B cell (primary cell): ENCODE results near the gene TLR3. TPM values are rescaled to one million over a fixed set of nuclear protein-coding genes. Genes with fewer than 3 reads are reported as not detected.

Experiments
- ATAC-seq: fragments of 200-7000 bp; cut with Tn5 transposase; one replicate; pipeline ENCODE4 v1.10.0; 2021; ENCODE audit warnings: low read depth, mild to moderate bottlenecking, moderate number of reproducible peaks, moderate library complexity
- CTCF ChIA-PET: fragments of 350-600 bp; sonication (Branson Sonifier 250); formaldehyde crosslinking; loops from one replicate; lab custom pipeline; 2021; ENCODE audit warnings: antibody characterized with exemption, inconsistent platforms; lab: Charles Lee
- POLR2A ChIA-PET: fragments of 350-600 bp; sonication (Branson Sonifier 250); formaldehyde crosslinking; loops from one replicate; lab custom pipeline; 2021; ENCODE audit warnings: antibody characterized with exemption; lab: Charles Lee
- DNase-seq: peaks from one replicate; pipeline ENCODE4 v3.0.0; 2013
- H2AFZ ChIP-seq: 2 replicates; pipeline ENCODE4 v1.6.1; 2012; ENCODE audit warnings: mild to moderate bottlenecking, low read depth, low read length; ENCODE audit not compliant: insufficient read depth, poor library complexity, severe bottlenecking
- H3K27ac ChIP-seq, 2 donors: 1 replicate in 1 of 2; 2 replicates in 1 of 2; pipeline ENCODE4 v1.5.1; 2012 to 2013; ENCODE audit warnings: low read length in 2 of 2, mild to moderate bottlenecking in 2 of 2, moderate library complexity in 1 of 2
- H3K27me3 ChIP-seq, 4 experiments: fragments of 200-600 bp in 1 of 4; sonication (generic) in 1 of 4; replicated peaks in 1 of 4; 1 replicate in 2 of 4; 2 replicates in 2 of 4; pipeline versions ENCODE4 v1.6.1 to v1.7.0; 2013 to 2016; ENCODE audit warnings: low read length in 3 of 4, mild to moderate bottlenecking in 2 of 4, mixed read lengths in 1 of 4, moderate library complexity in 1 of 4; ENCODE audit not compliant: insufficient read depth in 4 of 4, control insufficient read depth in 3 of 4; ENCODE audit errors: control extremely low read depth in 1 of 4
- H3K36me3 ChIP-seq, 2 experiments: replicated peaks in 1 of 2; 1 replicate in 1 of 2; 2 replicates in 1 of 2; pipeline versions ENCODE4 v1.6.1 to v1.7.1; 2013; ENCODE audit warnings: low read length in 1 of 2; ENCODE audit not compliant: insufficient read depth in 2 of 2, control insufficient read depth in 1 of 2; ENCODE audit errors: control extremely low read depth in 1 of 2, extremely low read depth in 1 of 2
- H3K4me1 ChIP-seq, 2 donors: fragments of 200-600 bp in 1 of 2; sonication (generic) in 1 of 2; 1 replicate in 1 of 2; 2 replicates in 1 of 2; pipeline versions ENCODE4 v1.5.1 to v1.6.1; 2013 to 2017; ENCODE audit warnings: low read length in 2 of 2; ENCODE audit not compliant: control insufficient read depth in 2 of 2, insufficient read depth in 2 of 2
- H3K4me2 ChIP-seq: replicated peaks from 2 replicates; pipeline ENCODE3; 2012; ENCODE audit warnings: mild to moderate bottlenecking, low read depth, low read length; ENCODE audit not compliant: poor library complexity, severe bottlenecking
- H3K4me3 ChIP-seq, 5 experiments: fragments of 200-600 bp in 1 of 5; sonication (generic) in 1 of 5; 1 replicate in 3 of 5; 2 replicates in 2 of 5; pipeline versions ENCODE4 v1.5.1 to v1.7.0; 2011 to 2016; ENCODE audit warnings: low read length in 4 of 5, mild to moderate bottlenecking in 4 of 5, low read depth in 2 of 5, control low read depth in 1 of 5, moderate library complexity in 1 of 5; ENCODE audit not compliant: insufficient read depth in 1 of 5; ENCODE audit errors: control extremely low read depth in 1 of 5, extremely low read depth in 1 of 5
- H3K79me2 ChIP-seq: fragments of 200-600 bp; sonication (generic); one replicate; pipeline ENCODE4 v1.6.0; 2016; ENCODE audit warnings: low read length; ENCODE audit not compliant: control insufficient read depth, insufficient read depth
- H3K9ac ChIP-seq: fragments of 200-600 bp; sonication (generic); 2 replicates; pipeline ENCODE4 v1.6.1; 2017; ENCODE audit warnings: mild to moderate bottlenecking, low read length, moderate library complexity
- H3K9me3 ChIP-seq, 3 donors: one replicate each; pipeline versions ENCODE4 v1.6.1 to v1.7.1; 2013; ENCODE audit warnings: low read length in 2 of 3; ENCODE audit not compliant: control insufficient read depth in 2 of 3, insufficient read depth in 1 of 3; ENCODE audit errors: control extremely low read depth in 1 of 3
- H4K20me1 ChIP-seq: 2 replicates; pipeline ENCODE4 v1.6.0; 2012; ENCODE audit warnings: mild to moderate bottlenecking, low read length; ENCODE audit not compliant: insufficient read depth, control insufficient read depth, poor library complexity, severe bottlenecking
- H3K27ac Mint-ChIP-seq: one replicate; pipeline ENCODE4 v1.8.0; 2021; ENCODE audit warnings: mixed read lengths
- H3K27me3 Mint-ChIP-seq: one replicate; pipeline ENCODE4 v1.8.0; 2021; ENCODE audit warnings: mixed read lengths
- H3K4me1 Mint-ChIP-seq: one replicate; pipeline ENCODE4 v1.8.0; 2021; ENCODE audit warnings: mixed read lengths
- H3K4me3 Mint-ChIP-seq: one replicate; pipeline ENCODE4 v1.8.0; 2021; ENCODE audit warnings: mixed read lengths
- H3K9me3 Mint-ChIP-seq: one replicate; pipeline ENCODE4 v1.8.0; 2022; ENCODE audit warnings: mixed read lengths; ENCODE audit not compliant: insufficient read depth
- CTCF ChIP-seq: fragments of 200-600 bp; IDR thresholded peaks from one replicate; pipeline ENCODE4 v1.8.0; 2022; ENCODE audit warnings: antibody characterized with exemption, mild to moderate bottlenecking
- EZH2 ChIP-seq: IDR thresholded peaks from 2 replicates; pipeline ENCODE4 v1.6.1; 2012; ENCODE audit warnings: borderline replicate concordance, low read depth, mild to moderate bottlenecking, moderate library complexity, low read length; ENCODE audit not compliant: insufficient read depth, poor library complexity, severe bottlenecking
- WGBS: methylation state at CpG from one replicate; pipeline ENCODE4 v1.1.5; 2013; ENCODE audit warnings: missing lambda C conversion rate; ENCODE audit not compliant: insufficient coverage; 5-methylcytosine and 5-hydroxymethylcytosine counted together
- intact Hi-C: fragments of 100-400 bp; cut with micrococcal nuclease; formaldehyde crosslinking; loops from one replicate; pipeline ENCODE4 v1.10.0; 2022
- polyA plus RNA-seq: library from polyadenylated mRNA; depleted of rRNA; stranded (reverse); fragments of >200 nt; gene quantifications from 2 replicates; pipeline ENCODE4 v1.2.3, GENCODE V29; 2012
- total RNA-seq, 2 donors: library from RNA; stranded (reverse); fragments of 120-200 nt in 1 of 2; gene quantifications; 1 replicate in 1 of 2; 2 replicates in 1 of 2; pipeline versions ENCODE4 v1.2.3 to v1.2.4, GENCODE V29; 2013 to 2022

The TLR3 gene
- total and polyA plus RNA-seq, 2 donors (not counting 1 experiment from before 2014, with no cell fraction given): not detected

- no peak overlapping the region for H3K4me3 ChIP-seq
- 81% methylated on average over 2 of the region's 4 CpGs for WGBS
These were observed 38.6 kb upstream of the TLR3 start for GRCh38 chr4:186030399-186030775.

GRCh38 chr4:186030795-186031194 lies 38.2 kb upstream of the TLR3 start:
- Histone ChIP-seq H3K79me2 (no peaks in the 10 kb centered on the region), H2AFZ (no peak overlapping the region), H3K9ac (no peak overlapping the region), H3K4me2 (no peak overlapping the region), H3K4me1 (no peaks in the 10 kb centered on the region), H3K9me3 (peaks cover 0 to 8% (median 5%) of the 10 kb centered on the region in 3 donors), H3K27me3 (peaks cover 0 to 20% (median 4%) of the 10 kb centered on the region in 4 experiments), H3K36me3 (no peaks in the 10 kb centered on the region), H3K4me3 (no peak overlapping the region), H3K27ac (no peak overlapping the region), H4K20me1 (no peaks in the 10 kb centered on the region)
- CTCF ChIA-PET: no interaction called here
- ATAC-seq: no peak
- peaks cover 2% of the 10 kb centered on the region for H3K9me3 Mint-ChIP-seq
- no peak for DNase-seq
- no peak overlapping the region for H3K27ac Mint-ChIP-seq
- intact Hi-C loops: loop anchor here (10.0 kb wide), 2 partner anchors 1026 to 1286 kb away; no protein-coding TSS in a partner anchor
- peaks cover 44% of the 10 kb centered on the region for H3K27me3 Mint-ChIP-seq
- WGBS: 77% methylated on average over 1 of the region's 3 CpGs
- H3K4me1 Mint-ChIP-seq: no peaks in the 10 kb centered on the region
- TF ChIP-seq EZH2 (no peak), CTCF (no peak)
- POLR2A ChIA-PET: no interaction called here
- H3K4me3 Mint-ChIP-seq: no peak overlapping the region

More at GRCh38 chr4:186030399-186030775, 38.6 kb upstream of the TLR3 start:
- H3K4me1 Mint-ChIP-seq: no peaks in the 10 kb centered on the region
- H3K27me3 Mint-ChIP-seq: peaks cover 44% of the 10 kb centered on the region
- H3K27ac Mint-ChIP-seq: no peak overlapping the region
- no peak overlapping the region for H3K9ac ChIP-seq
- peaks cover 0 to 20% (median 4%) of the 10 kb centered on the region in 4 experiments for H3K27me3 ChIP-seq
- ChIA-PET POLR2A (no interaction called here), CTCF (no interaction called here)
- H3K9me3 ChIP-seq: peaks cover 0 to 8% (median 5%) of the 10 kb centered on the region in 3 donors
- H3K36me3 ChIP-seq: no peaks in the 10 kb centered on the region
- H3K27ac ChIP-seq: no peak overlapping the region
- intact Hi-C loops: loop anchor here (10.0 kb wide), 2 partner anchors 1026 to 1286 kb away; no protein-coding TSS in a partner anchor
- H3K79me2 ChIP-seq: no peaks in the 10 kb centered on the region
- TF ChIP-seq CTCF (no peak), EZH2 (no peak)
- no peak overlapping the region for H3K4me2 ChIP-seq
- H3K9me3 Mint-ChIP-seq: peaks cover 2% of the 10 kb centered on the region
- no peak for ATAC-seq
- H2AFZ ChIP-seq: no peak overlapping the region
- H3K4me1 ChIP-seq: no peaks in the 10 kb centered on the region
- no peak for DNase-seq
- no peaks in the 10 kb centered on the region for H4K20me1 ChIP-seq
- H3K4me3 Mint-ChIP-seq: no peak overlapping the region
